Spleen (tissue), 7 donors: Measurements from ENCODE around the gene FKBP8.

ENCODE experiments used
- POLR2A ChIP-seq, 3 donors: fragments of 450-650 bp; IDR thresholded peaks; one replicate each; pipeline ENCODE4 v1.5.1; 2017; ENCODE audit warnings: antibody characterized with exemption in 3 of 3, mild to moderate bottlenecking in 1 of 3
- POLR2AphosphoS5 ChIP-seq, 3 donors: sonication (generic); formaldehyde crosslinking; IDR thresholded peaks; one replicate each; pipeline ENCODE4 v1.5.1; 2017; ENCODE audit warnings: antibody characterized with exemption in 3 of 3
- TF ChIP-seq, protein P1 (sequence below), 11 experiments: fragments of 200-600 bp in 7 of 11; fragments of 450-650 bp in 4 of 11; sonication (generic) in 4 of 11; IDR thresholded peaks in 8 of 11; conservative IDR thresholded peaks in 3 of 11; 1 replicate in 7 of 11; 2 replicates in 4 of 11; pipeline versions ENCODE4 v1.4.0 to v1.8.0; 2016 to 2021; ENCODE audit warnings: antibody characterized with exemption in 11 of 11, inconsistent platforms in 4 of 11, mild to moderate bottlenecking in 1 of 11
- donor health status: DM: no; HTN: no; CAD: no; lungs with moderate emphysema.
- donor health status: DM: no; HTN: no; CAD: no.
- donor health status: DM: no; HTN: no; CAD: no.

DNA sequence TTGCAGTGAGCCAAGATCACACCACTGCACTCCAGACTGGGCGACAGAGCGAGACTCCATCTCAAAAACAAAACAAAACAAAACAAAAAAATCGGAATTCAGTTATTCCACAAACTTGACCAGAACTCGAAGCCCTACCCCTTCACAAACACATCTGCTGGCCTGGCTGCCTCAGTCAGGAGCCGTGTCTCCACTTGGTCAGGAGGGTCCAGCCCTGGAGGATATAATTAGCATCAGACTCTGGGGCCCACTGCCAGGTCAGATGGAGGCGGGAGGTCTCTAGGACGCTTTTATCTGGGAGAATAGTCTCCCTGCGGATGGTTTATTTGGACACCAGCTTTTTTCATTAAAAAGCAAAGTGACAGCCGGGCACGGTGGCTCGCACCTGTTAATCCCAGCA lies 29.5 kb downstream of the FKBP8 start:
- TF ChIP-seq POLR2A (IDR thresholded peaks at IDR 0.05) (no peak), POLR2AphosphoS5 (IDR thresholded peaks at IDR 0.05) (no peak)
- TF ChIP-seq, protein P1, sequence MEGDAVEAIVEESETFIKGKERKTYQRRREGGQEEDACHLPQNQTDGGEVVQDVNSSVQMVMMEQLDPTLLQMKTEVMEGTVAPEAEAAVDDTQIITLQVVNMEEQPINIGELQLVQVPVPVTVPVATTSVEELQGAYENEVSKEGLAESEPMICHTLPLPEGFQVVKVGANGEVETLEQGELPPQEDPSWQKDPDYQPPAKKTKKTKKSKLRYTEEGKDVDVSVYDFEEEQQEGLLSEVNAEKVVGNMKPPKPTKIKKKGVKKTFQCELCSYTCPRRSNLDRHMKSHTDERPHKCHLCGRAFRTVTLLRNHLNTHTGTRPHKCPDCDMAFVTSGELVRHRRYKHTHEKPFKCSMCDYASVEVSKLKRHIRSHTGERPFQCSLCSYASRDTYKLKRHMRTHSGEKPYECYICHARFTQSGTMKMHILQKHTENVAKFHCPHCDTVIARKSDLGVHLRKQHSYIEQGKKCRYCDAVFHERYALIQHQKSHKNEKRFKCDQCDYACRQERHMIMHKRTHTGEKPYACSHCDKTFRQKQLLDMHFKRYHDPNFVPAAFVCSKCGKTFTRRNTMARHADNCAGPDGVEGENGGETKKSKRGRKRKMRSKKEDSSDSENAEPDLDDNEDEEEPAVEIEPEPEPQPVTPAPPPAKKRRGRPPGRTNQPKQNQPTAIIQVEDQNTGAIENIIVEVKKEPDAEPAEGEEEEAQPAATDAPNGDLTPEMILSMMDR (IDR thresholded peaks at IDR 0.05 in 8 of 11, conservative IDR thresholded peaks at IDR 0.05 in 3 of 11): no peak
